GM19455 (cell line): ENCODE data around the gene C2orf68.
A peak's percentile ranks its signal among the peaks of the same experiment; 100 is the strongest.
"Not testable (repeated sequence)": the region's sequence is repeated elsewhere in the genome, so short reads cannot be mapped to it uniquely, and the experiment has no call there.

Experiments used
- ATAC-seq: cut with Tn5 transposase; IDR thresholded peaks from one replicate; pipeline ENCODE4 v1.9.1; 2021; ENCODE audit not compliant: unreplicated experiment

C2orf68 gene

GRCh38 chr2:85583667-85584353, 28.1 kb downstream of the C2orf68 start:
- ATAC-seq: peak; percentile 20

DNA sequence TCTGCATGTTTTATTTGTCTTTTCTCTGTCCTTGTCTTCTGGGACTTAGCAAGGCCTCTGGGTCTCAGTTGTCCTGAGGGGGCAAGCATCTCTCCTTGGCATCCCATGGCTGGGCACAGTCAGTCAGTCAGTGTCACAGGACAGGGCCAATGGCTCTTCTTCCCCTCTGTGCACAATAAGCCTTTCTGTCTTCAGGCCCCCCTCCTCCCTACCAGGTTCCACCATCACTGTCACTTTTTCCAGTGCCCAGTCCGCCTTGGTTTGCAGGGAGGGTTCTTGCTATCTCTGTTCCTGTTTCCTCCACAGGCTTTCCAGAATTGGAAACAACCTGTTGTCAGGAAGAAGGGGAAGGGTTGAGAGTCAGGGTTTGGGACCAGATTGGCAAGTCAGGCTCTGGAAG, 29.4 kb downstream of the C2orf68 start:
- ATAC-seq: no peak

DNA sequence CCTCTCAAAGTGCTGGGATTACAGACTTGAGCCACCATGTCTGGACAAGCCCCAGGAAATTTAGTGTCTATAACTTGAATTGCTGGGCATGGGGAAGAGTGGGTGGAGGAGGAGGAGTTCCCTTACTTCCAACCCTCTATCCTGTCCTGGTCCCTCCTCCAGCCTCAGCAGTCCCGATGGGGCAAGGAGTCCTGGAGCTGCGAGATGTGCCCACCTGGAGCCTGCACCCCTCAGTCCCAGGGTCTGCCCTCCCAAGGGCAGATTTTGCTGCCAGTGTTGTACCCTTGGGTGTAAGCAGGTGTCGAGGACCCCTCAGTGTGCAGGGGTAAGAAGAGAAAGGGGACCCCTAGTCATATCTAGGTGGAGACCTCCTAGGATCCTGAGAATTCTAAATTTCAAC, 31.7 kb downstream of the C2orf68 start:
- no peak for ATAC-seq

DNA sequence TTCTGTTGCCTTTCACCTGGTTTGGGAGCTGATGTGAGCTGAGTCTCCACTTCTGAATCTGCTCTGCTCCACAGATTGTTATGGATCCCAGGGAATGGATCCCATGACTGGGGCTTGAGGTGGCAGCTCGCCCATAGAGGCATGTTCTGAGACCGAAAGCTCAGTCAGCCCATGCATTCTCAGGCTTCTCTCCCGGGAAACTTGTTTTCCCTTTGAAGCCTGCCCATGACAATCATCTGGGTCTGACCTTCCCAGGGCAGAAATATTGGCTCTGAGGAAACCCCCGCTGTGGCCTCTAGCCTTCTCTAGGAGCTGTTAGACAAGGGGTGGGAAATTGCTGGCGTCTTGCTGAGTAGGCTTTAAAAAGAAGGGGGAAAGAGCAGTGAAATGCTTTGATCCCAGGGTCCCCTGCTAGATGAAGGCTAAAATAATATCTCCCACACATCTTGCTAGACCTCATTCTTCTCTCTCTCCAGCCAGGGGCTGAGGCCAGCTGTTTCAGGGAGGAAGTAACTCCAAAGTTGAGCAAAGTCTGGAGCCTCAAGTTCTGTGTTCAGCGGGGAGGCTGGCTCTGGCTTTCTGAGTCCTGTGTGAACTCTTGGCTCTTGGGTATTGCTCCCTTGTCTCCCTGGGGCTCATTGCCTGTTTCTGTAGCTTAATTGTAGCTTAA, 32.5 kb downstream of the C2orf68 start:
- no peak for ATAC-seq

- ATAC-seq: peak; percentile 29
These were observed 33.4 kb downstream of the C2orf68 start for GRCh38 chr2:85578243-85579180.

GRCh38 chr2:85577386-85578242, 34.3 kb downstream of the C2orf68 start, which contains the start of gene VAMP8:
TSS of gene VAMP8 (plus strand) at chr2:85577586. CDS start at chr2:85577647, 61 bp downstream.
- ATAC-seq: peak; percentile 54

DNA sequence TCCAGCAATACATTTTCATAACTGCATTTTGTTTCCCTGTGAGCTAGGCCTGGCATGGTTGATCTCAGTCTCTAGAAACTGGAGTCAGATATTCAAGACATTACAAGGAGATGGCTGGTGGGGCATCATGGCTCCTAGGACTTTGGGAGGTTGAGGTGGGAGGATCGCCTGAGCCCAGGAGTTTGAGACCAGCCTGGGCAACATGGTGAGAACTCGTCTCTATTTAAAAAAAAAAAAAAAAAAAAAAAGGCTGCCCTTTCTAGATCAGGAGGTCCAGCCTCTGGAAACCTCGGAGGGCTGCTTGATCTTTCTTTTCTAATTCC, 34.8 kb downstream of the C2orf68 start:
- ATAC-seq: no peak

- ATAC-seq: no peak
These were observed 36.1 kb downstream of the C2orf68 start for GRCh38 chr2:85575739-85576138.

DNA sequence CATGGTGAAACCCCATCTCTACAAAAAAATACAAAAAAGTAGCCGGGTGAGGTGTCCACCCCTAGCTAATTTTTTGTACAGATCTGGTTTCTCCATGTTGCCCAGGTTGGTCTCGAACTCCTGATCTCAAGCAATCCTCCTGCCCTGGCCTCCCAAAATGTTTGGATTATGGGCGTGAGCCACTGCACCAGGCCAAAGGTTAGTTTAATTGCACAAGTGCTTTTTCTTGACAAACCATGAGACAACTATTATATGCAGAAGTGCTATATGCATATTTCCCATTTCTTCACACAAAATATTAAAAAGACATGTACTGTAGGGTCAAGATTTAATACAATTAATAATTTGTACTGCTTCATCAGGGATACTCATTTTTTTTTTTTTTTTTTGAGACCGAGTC, 45.6 kb downstream of the C2orf68 start:
- ATAC-seq: no peak

GRCh38 chr2:85564144-85564563, 47.7 kb downstream of the C2orf68 start:
- no peak for ATAC-seq

DNA sequence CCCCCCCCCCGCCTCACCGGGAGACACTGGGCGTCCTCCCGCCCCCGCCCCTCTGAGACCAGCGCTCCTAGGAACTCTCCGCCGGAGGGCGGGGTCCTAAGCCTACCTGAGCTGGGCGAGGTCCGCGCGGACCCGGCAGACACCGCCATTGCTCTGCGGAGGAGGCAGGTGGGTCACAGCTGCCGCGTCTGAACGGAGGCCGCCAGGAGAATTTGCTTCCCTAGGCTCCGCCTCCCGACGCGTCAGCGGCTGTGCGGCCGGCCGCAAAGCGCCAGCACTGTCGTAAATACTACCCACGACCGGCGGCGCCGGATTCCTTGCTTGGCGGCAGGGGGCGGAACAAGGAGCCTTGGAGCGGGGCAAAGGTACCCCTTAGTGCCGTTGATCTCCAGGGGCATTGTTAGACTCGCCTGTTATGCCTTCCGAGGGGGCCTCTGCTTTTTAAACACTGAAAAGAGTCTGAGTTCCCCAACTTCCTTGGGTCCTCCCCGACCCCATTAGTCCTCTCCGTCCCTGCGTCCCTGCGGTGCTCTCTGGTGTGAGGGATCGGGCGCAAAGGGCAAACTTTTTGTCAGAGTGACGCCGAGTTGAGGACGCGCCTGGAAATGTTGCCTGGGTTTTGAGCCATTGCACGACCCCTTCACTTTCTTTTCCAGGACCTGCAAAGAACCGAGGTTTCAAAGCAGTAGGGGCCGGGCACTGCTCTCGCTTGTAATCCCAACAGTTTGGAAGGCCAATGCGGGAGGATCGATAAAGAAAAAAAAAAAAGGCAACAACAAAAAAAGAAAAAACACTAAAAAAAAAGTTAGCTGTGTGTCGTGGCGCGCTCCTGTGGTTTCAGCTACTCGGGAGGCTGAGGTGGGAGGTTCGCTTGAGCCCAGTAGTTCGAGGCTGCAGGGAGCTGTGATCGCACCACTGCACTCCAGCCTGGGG, 50.3 kb downstream of the C2orf68 start, which contains the start of gene GGCX:
TSS of gene GGCX (minus strand) at position 214 of the 933 bp plus-strand sequence. CDS start at position 149, 65 bp downstream.
- ATAC-seq: peak; percentile 92

DNA sequence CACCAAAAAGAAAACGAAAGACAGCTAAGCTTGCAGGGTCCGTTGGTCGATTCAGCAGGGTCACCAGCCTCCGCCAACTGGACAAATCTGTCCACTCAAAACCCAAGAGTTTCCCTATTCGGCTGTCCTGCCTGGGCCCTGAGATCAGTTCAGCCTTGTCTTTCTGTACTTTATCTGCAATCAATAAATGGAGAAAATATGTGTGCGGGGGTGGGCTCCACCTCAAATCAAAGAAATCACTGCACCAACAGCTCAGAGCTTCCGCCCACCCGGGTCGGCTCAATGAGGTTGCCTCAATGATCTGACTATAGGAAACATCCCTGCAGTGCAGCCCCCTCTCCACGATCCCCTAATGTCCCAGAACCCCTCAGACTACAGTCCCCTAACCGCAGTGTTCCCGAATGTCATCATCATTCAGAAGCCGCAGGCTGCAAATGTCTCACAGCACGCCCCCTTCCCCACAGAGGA, 51.0 kb downstream of the C2orf68 start:
- ATAC-seq: peak; percentile 16

- not testable (repeated sequence) for ATAC-seq
These were observed 51.5 kb downstream of the C2orf68 start for GRCh38 chr2:85560403-85560726.

DNA sequence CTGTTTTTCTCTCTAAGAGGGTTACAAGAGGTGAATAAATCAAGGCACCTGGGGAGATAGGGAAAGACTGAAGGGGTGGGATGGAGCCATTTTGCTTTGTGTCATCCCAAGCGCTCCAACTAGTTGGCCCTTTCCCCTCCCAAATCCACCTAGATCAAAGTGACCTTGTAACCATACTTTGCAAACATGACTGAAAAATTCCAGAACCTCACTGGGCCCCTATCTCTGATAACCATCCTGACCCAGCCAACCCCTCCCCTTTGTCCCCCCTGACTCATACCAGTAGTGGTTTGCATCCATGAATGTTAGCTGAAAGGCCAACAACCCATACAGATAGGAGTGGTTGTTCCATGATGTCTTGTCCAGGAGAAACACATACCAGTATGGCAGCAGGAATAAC, 53.7 kb downstream of the C2orf68 start:
- ATAC-seq: no peak

- no peak for ATAC-seq
These were observed 54.7 kb downstream of the C2orf68 start for GRCh38 chr2:85557130-85557529.
